SK-N-SH treated with all-trans-retinoic acid at 6 μM for 48 hours (cell line): Measurements from ENCODE around the gene CLBA1.

Experiments used
- ATAC-seq: fragments of 200-7000 bp; cut with Tn5 transposase; 3 replicates; pipeline ENCODE4 v1.9.1; 2020; ENCODE audit warnings: mild to moderate bottlenecking, moderate library complexity
- ARNTL ChIP-seq: fragments of 450-650 bp; formaldehyde crosslinking; IDR thresholded peaks from 2 replicates; pipeline ENCODE4 v1.5.0; 2020; ENCODE audit warnings: low read depth, mild to moderate bottlenecking, moderate library complexity, borderline replicate concordance
- BACH2 ChIP-seq: fragments of 250-450 bp; sonication (Bioruptor Pico); IDR thresholded peaks from 2 replicates; pipeline ENCODE4 v1.9.0; 2021; ENCODE audit warnings: mild to moderate bottlenecking, borderline replicate concordance
- CREB5 ChIP-seq: fragments of 250-450 bp; sonication (Bioruptor Pico); IDR thresholded peaks from 2 replicates; pipeline ENCODE4 v1.5.1; 2020; ENCODE audit warnings: low read depth, mild to moderate bottlenecking, moderate library complexity
- CSDC2 ChIP-seq: fragments of 250-450 bp; sonication (Bioruptor Pico); IDR thresholded peaks from 2 replicates; pipeline ENCODE4 v1.5.0; 2020; ENCODE audit warnings: mild to moderate bottlenecking, moderate library complexity
- CSRNP3 ChIP-seq: fragments of 250-450 bp; sonication (Bioruptor Pico); IDR thresholded peaks from 2 replicates; pipeline ENCODE4 v1.5.1; 2021; ENCODE audit warnings: mild to moderate bottlenecking, moderate library complexity
- ESRRG ChIP-seq: fragments of 250-450 bp; sonication (Bioruptor Pico); IDR thresholded peaks from 2 replicates; pipeline ENCODE4 v1.6.1; 2021; ENCODE audit warnings: mild to moderate bottlenecking
- GLIS3 ChIP-seq: fragments of 250-450 bp; sonication (Bioruptor Pico); IDR thresholded peaks from 2 replicates; pipeline ENCODE4 v1.5.0; 2020; ENCODE audit warnings: mild to moderate bottlenecking, moderate library complexity
- ISL1 ChIP-seq: fragments of 250-450 bp; sonication (Bioruptor Pico); IDR thresholded peaks from 2 replicates; pipeline ENCODE4 v2.1.2; 2022; ENCODE audit warnings: mild to moderate bottlenecking, moderate library complexity
- OSR1 ChIP-seq: fragments of 250-450 bp; sonication (Bioruptor Pico); IDR thresholded peaks from 2 replicates; pipeline ENCODE4 v1.8.0; 2022; ENCODE audit warnings: moderate library complexity, mild to moderate bottlenecking, inconsistent platforms
- POU6F1 ChIP-seq: fragments of 250-450 bp; sonication (Bioruptor Pico); IDR thresholded peaks from 2 replicates; pipeline ENCODE4 v1.8.0; 2021; ENCODE audit warnings: low read depth, mild to moderate bottlenecking, moderate library complexity, borderline replicate concordance
- PPARA ChIP-seq: fragments of 250-450 bp; sonication (Bioruptor Pico); IDR thresholded peaks from 2 replicates; pipeline ENCODE4 v1.5.0; 2020; ENCODE audit warnings: mild to moderate bottlenecking, borderline replicate concordance
- RARB ChIP-seq: fragments of 250-450 bp; sonication (Bioruptor Pico); IDR thresholded peaks from 2 replicates; pipeline ENCODE4 v1.8.0; 2021; ENCODE audit warnings: mild to moderate bottlenecking, moderate library complexity
- TCF4 ChIP-seq: fragments of 250-450 bp; sonication (Bioruptor Pico); IDR thresholded peaks from 2 replicates; pipeline ENCODE4 v1.8.0; 2021; ENCODE audit warnings: mild to moderate bottlenecking, moderate library complexity, borderline replicate concordance
- TOX ChIP-seq: fragments of 250-450 bp; sonication (Bioruptor Pico); IDR thresholded peaks from 2 replicates; pipeline ENCODE4 v1.8.0; 2021; ENCODE audit warnings: mild to moderate bottlenecking, moderate library complexity, borderline replicate concordance
- TSHZ2 ChIP-seq: fragments of 250-450 bp; sonication (Bioruptor Pico); IDR thresholded peaks from 2 replicates; pipeline ENCODE4 v1.5.0; 2020; ENCODE audit warnings: mild to moderate bottlenecking, moderate library complexity
- ZC3H10 ChIP-seq: fragments of 250-450 bp; sonication (Bioruptor Pico); IDR thresholded peaks from 2 replicates; pipeline ENCODE4 v1.5.1; 2021; ENCODE audit warnings: mild to moderate bottlenecking, moderate library complexity
- ZFP3 ChIP-seq: fragments of 250-450 bp; sonication (Bioruptor Pico); IDR thresholded peaks from 2 replicates; pipeline ENCODE4 v1.5.0; 2020; ENCODE audit warnings: mild to moderate bottlenecking, moderate library complexity
- ZFP30 ChIP-seq: fragments of 450-650 bp; formaldehyde crosslinking; IDR thresholded peaks from 2 replicates; pipeline ENCODE4 v1.5.0; 2022; ENCODE audit warnings: mild to moderate bottlenecking, moderate library complexity
- ZNF70 ChIP-seq: fragments of 450-650 bp; formaldehyde crosslinking; IDR thresholded peaks from 2 replicates; pipeline ENCODE4 v1.5.0; 2020; ENCODE audit warnings: mild to moderate bottlenecking, moderate library complexity

CLBA1 gene

GRCh38 chr14:104986487-104987164 is 1.0 kb downstream of the CLBA1 start:
- ATAC-seq = no peak
- TF ChIP-seq PPARA (CRISPR knock-in tag) (no peak), ZFP30 (no peak), CSRNP3 (CRISPR knock-in tag) (no peak), BACH2 (CRISPR knock-in tag) (no peak), RARB (no peak), TCF4 (no peak), ISL1 (CRISPR knock-in tag) (no peak), TOX (CRISPR knock-in tag) (no peak), TSHZ2 (no peak), ZFP3 (no peak), POU6F1 (CRISPR knock-in tag) (no peak), CREB5 (CRISPR knock-in tag) (no peak), ARNTL (no peak), OSR1 (CRISPR knock-in tag) (no peak), ZNF70 (CRISPR knock-in tag) (no peak), ESRRG (no peak)

- no peak for TF ChIP-seq CSDC2 (CRISPR knock-in tag)
- no peak for TF ChIP-seq ISL1 (CRISPR knock-in tag)
- TF ChIP-seq ZC3H10 (CRISPR knock-in tag) = no peak
- no peak for TF ChIP-seq ARNTL
- TF ChIP-seq TOX (CRISPR knock-in tag) = no peak
- TF ChIP-seq GLIS3 (CRISPR knock-in tag) = no peak
- TF ChIP-seq CREB5 (CRISPR knock-in tag) = no peak
- TF ChIP-seq ZNF70 (CRISPR knock-in tag) = no peak
- TF ChIP-seq TCF4 = no peak
- TF ChIP-seq ESRRG = no peak
- no peak for ATAC-seq
Observed at GRCh38 chr14:104989236-104989950, 3.8 kb downstream of the CLBA1 start.

GRCh38 chr14:104989951-104990303 is 4.3 kb downstream of the CLBA1 start:
- ATAC-seq = no peak
- TF ChIP-seq PPARA (CRISPR knock-in tag) (no peak), ZFP30 (no peak), RARB (no peak), OSR1 (CRISPR knock-in tag) (no peak), TOX (CRISPR knock-in tag) (no peak), CSRNP3 (CRISPR knock-in tag) (no peak)
